ENCODE results near the gene LAMA3. TPM values are rescaled to one million over a fixed set of nuclear protein-coding genes. Genes with fewer than 3 reads are reported as not detected.

The LAMA3 gene
- total and polyA plus RNA-seq, 2 donors (not counting 3 experiments of a cell fraction or from before 2014, with no cell fraction given) = 2.6 to 12.3 TPM

DNA sequence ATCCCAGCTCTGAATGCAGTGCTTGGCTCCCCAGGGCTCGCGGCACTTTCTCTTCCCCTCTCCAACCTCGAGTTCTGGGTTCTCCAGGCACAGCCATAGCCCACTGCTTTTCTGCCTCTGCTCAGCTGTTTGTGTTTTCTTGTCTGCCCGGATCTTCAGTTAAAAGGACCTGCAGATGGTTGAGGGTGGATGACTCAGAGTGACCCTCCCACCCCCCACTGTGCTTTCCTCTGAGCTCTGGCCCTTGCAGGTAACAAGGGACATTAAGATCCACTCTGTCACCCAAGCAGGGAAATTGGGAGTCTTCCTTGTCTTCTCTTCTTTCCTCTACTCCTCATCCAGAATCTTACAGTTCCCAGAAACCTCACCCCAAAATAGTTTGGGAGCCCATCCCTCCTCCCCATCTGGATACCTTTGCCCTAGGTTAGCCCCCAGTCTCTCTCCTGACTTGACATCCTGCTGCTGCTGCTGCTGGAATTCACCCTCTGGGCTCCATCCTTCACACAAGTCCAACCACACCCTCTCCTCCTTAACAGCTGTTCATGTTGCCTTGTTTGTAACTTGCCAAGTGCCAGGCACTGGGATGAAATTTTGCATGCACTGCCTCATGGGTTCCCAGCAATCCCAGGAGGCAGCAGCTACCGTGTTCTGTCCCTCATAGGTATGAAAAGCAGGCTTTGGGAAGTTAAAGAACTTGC lies 167.4 kb downstream of the LAMA3 start:
- dilution Hi-C loops (cut with MboI; ENCODE audit: extremely low pct_ligation_motif_present, low sequenced_read_pairs) (no loop called here), intact Hi-C loops (cut with micrococcal nuclease) (no loop called here)
- FAIRE-seq (no peak), DNase-seq (ENCODE audit: low read depth, low spot score) (no peak)
- H2AFZ ChIP-seq (ENCODE audit: low read depth, low read length) = no peak overlapping the region
- no peaks in the 10 kb centered on the region for H3K9me1 ChIP-seq (replicated peaks; ENCODE audit: control insufficient read depth, extremely low read depth, insufficient read depth, low read length)
- no peaks in the 10 kb centered on the region for H3K27me3 ChIP-seq (ENCODE audit: control insufficient read depth in 2 of 2, insufficient read depth in 2 of 2, low read length in 2 of 2)
- no peaks in the 10 kb centered on the region for H3K36me3 ChIP-seq (ENCODE audit: control insufficient read depth in 2 of 2, extremely low read depth in 1 of 2, insufficient read depth in 2 of 2, low read length in 2 of 2)
- no peaks in the 10 kb centered on the region for H3K9me3 ChIP-seq (replicated peaks; ENCODE audit: control insufficient read depth, insufficient read depth, low read length)
- H4K20me1 ChIP-seq (replicated peaks; ENCODE audit: control insufficient read depth, extremely low read depth, insufficient read depth, low read length) = no peaks in the 10 kb centered on the region
- H3K4me3 ChIP-seq (replicated peaks in 1 of 3; ENCODE audit: insufficient read depth in 1 of 3, low read depth in 1 of 3, low read length in 3 of 3) = no peak overlapping the region
- BruUV-seq (replicated peaks) = no TSS peak
- TF ChIP-seq JUN (IDR thresholded peaks at IDR 0.05; ENCODE audit: borderline replicate concordance, insufficient read depth, insufficient read length, low read depth) (no peak), FOS (IDR thresholded peaks at IDR 0.05; ENCODE audit: borderline replicate concordance, insufficient read depth, low read length) (no peak), MYC (IDR thresholded peaks at IDR 0.05; ENCODE audit: low read depth, low read length) (no peak)
- H3K4me2 ChIP-seq (ENCODE audit: insufficient read depth, low read length) = no peak overlapping the region
- no peak overlapping the region for H3K27ac ChIP-seq (ENCODE audit: insufficient read depth, low read depth, low read length)
- CTCF ChIA-PET = interaction anchor here (0.7 kb wide), 1 partner anchor 18 kb away, joined by 3 read pairs; no protein-coding TSS in a partner anchor
- POLR2A ChIA-PET = no interaction called here
- no peak overlapping the region for H3K9ac ChIP-seq (replicated peaks; ENCODE audit: extremely low read depth, insufficient read depth, low read length)
- H3K4me1 ChIP-seq (ENCODE audit: control insufficient read depth, extremely low read depth, insufficient read depth, low read length) = peaks cover 32% of the 10 kb centered on the region
- H3K79me2 ChIP-seq (ENCODE audit: control insufficient read depth, insufficient read depth, low read length) = no peaks in the 10 kb centered on the region

GRCh38 chr18:23857164-23857552 lies 167.9 kb downstream of the LAMA3 start:
- Histone ChIP-seq H3K36me3 (ENCODE audit: control insufficient read depth in 2 of 2, extremely low read depth in 1 of 2, insufficient read depth in 2 of 2, low read length in 2 of 2) (no peaks in the 10 kb centered on the region), H3K79me2 (ENCODE audit: control insufficient read depth, insufficient read depth, low read length) (no peaks in the 10 kb centered on the region), H3K9me3 (replicated peaks; ENCODE audit: control insufficient read depth, insufficient read depth, low read length) (no peaks in the 10 kb centered on the region), H3K9me1 (replicated peaks; ENCODE audit: control insufficient read depth, extremely low read depth, insufficient read depth, low read length) (no peaks in the 10 kb centered on the region), H4K20me1 (replicated peaks; ENCODE audit: control insufficient read depth, extremely low read depth, insufficient read depth, low read length) (no peaks in the 10 kb centered on the region), H3K4me2 (ENCODE audit: insufficient read depth, low read length) (no peak overlapping the region), H3K4me1 (ENCODE audit: control insufficient read depth, extremely low read depth, insufficient read depth, low read length) (peaks cover 29% of the 10 kb centered on the region), H3K27ac (ENCODE audit: insufficient read depth, low read depth, low read length) (no peak overlapping the region), H3K9ac (replicated peaks; ENCODE audit: extremely low read depth, insufficient read depth, low read length) (no peak overlapping the region), H3K4me3 (replicated peaks in 1 of 3; ENCODE audit: insufficient read depth in 1 of 3, low read depth in 1 of 3, low read length in 3 of 3) (no peak overlapping the region), H3K27me3 (ENCODE audit: control insufficient read depth in 2 of 2, insufficient read depth in 2 of 2, low read length in 2 of 2) (no peaks in the 10 kb centered on the region), H2AFZ (ENCODE audit: low read depth, low read length) (no peak overlapping the region)
- CTCF ChIA-PET = interaction anchor here (0.7 kb wide), 1 partner anchor 18 kb away, joined by 3 read pairs; no protein-coding TSS in a partner anchor
- no peak for FAIRE-seq
- no TSS peak for BruUV-seq (replicated peaks)
- POLR2A ChIA-PET = no interaction called here
- TF ChIP-seq GATA2 (IDR thresholded peaks at IDR 0.05; ENCODE audit: insufficient read depth, insufficient read length, low read depth, low read length) (no peak), MAX (IDR thresholded peaks at IDR 0.05; ENCODE audit: insufficient read depth, insufficient read length) (no peak), CTCF (IDR thresholded peaks at IDR 0.05; ENCODE audit: extremely low read depth in 1 of 2, insufficient read depth in 1 of 2, low read depth in 1 of 2, low read length in 2 of 2) (no peak), JUN (IDR thresholded peaks at IDR 0.05; ENCODE audit: borderline replicate concordance, insufficient read depth, insufficient read length, low read depth) (no peak), MYC (IDR thresholded peaks at IDR 0.05; ENCODE audit: low read depth, low read length) (no peak), EZH2 (IDR thresholded peaks at IDR 0.05; ENCODE audit: borderline replicate concordance, low read depth, low read length, severe bottlenecking) (no peak)
- intact Hi-C loops (cut with micrococcal nuclease) = no loop called here
- no peak for DNase-seq (ENCODE audit: low read depth, low spot score)
- dilution Hi-C loops (cut with MboI; ENCODE audit: extremely low pct_ligation_motif_present, low sequenced_read_pairs) = no loop called here

All from endothelial cell of umbilical vein (primary cell).